Sigmoid colon (tissue), 7 donors: ENCODE results near the gene GABRB1. TPM values are rescaled to one million over a fixed set of nuclear protein-coding genes. Genes with fewer than 3 reads are reported as not detected.

Experiments used
- DNase-seq: peaks from one replicate; pipeline ENCODE4 v3.0.0-alpha.2; 2019
- H3K27ac ChIP-seq, 4 donors: fragments of 200-600 bp; sonication (generic); one replicate each; pipeline ENCODE4 v1.5.1; 2016 to 2019; ENCODE audit warnings: mild to moderate bottlenecking in 1 of 4
- H3K27me3 ChIP-seq, 3 donors: fragments of 200-600 bp; sonication (generic); one replicate each; pipeline ENCODE4 v1.5.1; 2019; ENCODE audit warnings: mild to moderate bottlenecking in 1 of 3
- H3K36me3 ChIP-seq, 4 donors: fragments of 200-600 bp; sonication (generic); one replicate each; pipeline ENCODE4 v1.5.1; 2016 to 2019
- H3K4me1 ChIP-seq, 4 donors: fragments of 200-600 bp; sonication (generic); one replicate each; pipeline ENCODE4 v1.5.1; 2017 to 2019
- H3K4me3 ChIP-seq, 4 donors: fragments of 200-600 bp; sonication (generic); one replicate each; pipeline ENCODE4 v1.5.1; 2017 to 2019; ENCODE audit warnings: mild to moderate bottlenecking in 2 of 4, moderate library complexity in 1 of 4
- H3K9me3 ChIP-seq, 4 donors: fragments of 200-600 bp in 3 of 4; sonication (generic) in 3 of 4; one replicate each; pipeline versions ENCODE4 v1.5.1 to v1.6.1; 2013 to 2019
- EP300 ChIP-seq, 4 donors: sonication (generic); formaldehyde crosslinking; IDR thresholded peaks; one replicate each; pipeline ENCODE4 v1.6.1; 2017; ENCODE audit warnings: antibody characterized with exemption in 4 of 4
- POLR2A ChIP-seq, 2 donors: fragments of 450-650 bp; IDR thresholded peaks; one replicate each; pipeline ENCODE4 v1.6.1; 2016; ENCODE audit warnings: antibody characterized with exemption in 2 of 2, mild to moderate bottlenecking in 2 of 2, moderate library complexity in 2 of 2
- POLR2AphosphoS5 ChIP-seq, 4 donors: sonication (generic); formaldehyde crosslinking; IDR thresholded peaks; one replicate each; pipeline ENCODE4 v1.6.1; 2017; ENCODE audit warnings: antibody characterized with exemption in 4 of 4
- WGBS, 2 donors: extraction: QIAGEN DNeasy Blood & Tissue Kit; methylation state at CpG; one replicate each; pipeline ENCODE4 v1.1.7; 2013; 5-methylcytosine and 5-hydroxymethylcytosine counted together
- intact Hi-C: fragments of 100-400 bp; cut with DNase I; formaldehyde crosslinking; loops from one replicate; pipeline ENCODE4 v1.15.1; 2023
- polyA plus RNA-seq, 3 donors: library from polyadenylated mRNA; stranded (reverse); fragments of 200-250 nt; gene quantifications; one replicate each; pipeline ENCODE4 v1.2.3, GENCODE V29; 2013
- total RNA-seq, 4 donors: library from RNA; depleted of rRNA; stranded (reverse); fragments of >200 nt; gene quantifications; one replicate each; pipeline ENCODE4 v1.1.0, GENCODE V29; 2016
- TF ChIP-seq, protein P1 (sequence below), 4 experiments: fragments of 450-650 bp in 3 of 4; fragments of 200-600 bp in 1 of 4; IDR thresholded peaks; one replicate each; pipeline ENCODE4 v1.5.1; 2016 to 2019; ENCODE audit warnings: antibody characterized with exemption in 4 of 4, mild to moderate bottlenecking in 3 of 4, moderate library complexity in 2 of 4
- donor health status: healthy with polysubstance abuse.
- donor health status: Bipolar disorder and iron deficiency.
- donor health status: healthy.

The GABRB1 gene
- total and polyA plus RNA-seq, 7 donors, result 0.22 to 1.7 (median 0.49) TPM; not detected in 2

DNA sequence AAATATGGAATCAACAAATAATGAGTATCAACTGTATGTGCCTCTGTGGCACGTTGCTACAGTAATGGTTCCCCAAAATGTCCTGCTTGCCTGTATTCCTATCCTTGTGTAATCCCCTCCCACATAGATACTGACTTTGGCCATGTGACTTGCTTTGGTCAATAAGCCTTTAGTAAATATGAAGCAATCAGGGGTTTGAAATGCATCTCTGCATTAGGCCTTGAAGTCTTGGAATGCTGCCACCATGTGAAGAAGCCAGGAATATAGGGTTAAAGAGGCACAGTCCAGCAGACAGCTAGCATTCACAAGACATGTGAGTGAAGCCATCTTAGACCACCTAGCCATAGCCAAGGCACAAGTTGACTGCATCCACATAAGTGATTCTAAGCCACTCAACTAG lies 190.9 kb downstream of the GABRB1 start:
- no peak overlapping the region for H3K27ac ChIP-seq
- intact Hi-C loops, result no loop called here
- no peak for DNase-seq
- no peaks in the 10 kb centered on the region for H3K36me3 ChIP-seq
- 83 to 89% methylated on average over 1 of the region's 1 CpG for WGBS, 2 donors
- no peaks in the 10 kb centered on the region for H3K27me3 ChIP-seq
- no peaks in the 10 kb centered on the region for H3K9me3 ChIP-seq
- no peak overlapping the region for H3K4me3 ChIP-seq
- no peaks in the 10 kb centered on the region for H3K4me1 ChIP-seq
- TF ChIP-seq, protein P1, sequence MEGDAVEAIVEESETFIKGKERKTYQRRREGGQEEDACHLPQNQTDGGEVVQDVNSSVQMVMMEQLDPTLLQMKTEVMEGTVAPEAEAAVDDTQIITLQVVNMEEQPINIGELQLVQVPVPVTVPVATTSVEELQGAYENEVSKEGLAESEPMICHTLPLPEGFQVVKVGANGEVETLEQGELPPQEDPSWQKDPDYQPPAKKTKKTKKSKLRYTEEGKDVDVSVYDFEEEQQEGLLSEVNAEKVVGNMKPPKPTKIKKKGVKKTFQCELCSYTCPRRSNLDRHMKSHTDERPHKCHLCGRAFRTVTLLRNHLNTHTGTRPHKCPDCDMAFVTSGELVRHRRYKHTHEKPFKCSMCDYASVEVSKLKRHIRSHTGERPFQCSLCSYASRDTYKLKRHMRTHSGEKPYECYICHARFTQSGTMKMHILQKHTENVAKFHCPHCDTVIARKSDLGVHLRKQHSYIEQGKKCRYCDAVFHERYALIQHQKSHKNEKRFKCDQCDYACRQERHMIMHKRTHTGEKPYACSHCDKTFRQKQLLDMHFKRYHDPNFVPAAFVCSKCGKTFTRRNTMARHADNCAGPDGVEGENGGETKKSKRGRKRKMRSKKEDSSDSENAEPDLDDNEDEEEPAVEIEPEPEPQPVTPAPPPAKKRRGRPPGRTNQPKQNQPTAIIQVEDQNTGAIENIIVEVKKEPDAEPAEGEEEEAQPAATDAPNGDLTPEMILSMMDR (IDR thresholded peaks at IDR 0.05), result no peak
- no peak for TF ChIP-seq POLR2AphosphoS5 (IDR thresholded peaks at IDR 0.05)
- TF ChIP-seq EP300 (IDR thresholded peaks at IDR 0.05), result no peak
- no peak for TF ChIP-seq POLR2A (IDR thresholded peaks at IDR 0.05)

DNA sequence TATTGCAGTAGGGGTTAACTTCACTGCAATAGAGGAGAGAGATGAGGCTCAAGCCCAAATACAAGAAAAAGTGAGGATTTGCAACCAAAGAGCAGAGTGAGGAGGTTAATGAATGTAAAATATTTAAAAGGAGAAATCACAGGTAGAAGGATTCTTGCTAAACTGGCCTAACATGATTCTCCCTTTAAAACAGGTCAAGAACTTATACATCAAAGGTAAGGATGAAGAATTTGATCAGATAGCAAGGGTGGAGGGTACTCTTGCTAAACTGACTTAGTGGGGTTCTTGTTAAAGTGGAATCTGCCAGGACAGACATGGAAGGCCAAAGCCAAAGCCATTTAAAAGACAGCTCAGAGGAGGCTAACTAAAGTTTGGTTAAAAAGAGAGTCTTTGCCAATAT lies 193.0 kb downstream of the GABRB1 start:
- H3K36me3 ChIP-seq, result no peaks in the 10 kb centered on the region
- intact Hi-C loops, result no loop called here
- no peak for DNase-seq
- TF ChIP-seq, protein P1 (IDR thresholded peaks at IDR 0.05), result no peak
- no peak for TF ChIP-seq POLR2AphosphoS5 (IDR thresholded peaks at IDR 0.05)
- no peak for TF ChIP-seq POLR2A (IDR thresholded peaks at IDR 0.05)
- TF ChIP-seq EP300 (IDR thresholded peaks at IDR 0.05), result no peak
- no peak overlapping the region for H3K4me3 ChIP-seq
- H3K27ac ChIP-seq, result no peak overlapping the region
- H3K4me1 ChIP-seq, result no peaks in the 10 kb centered on the region
- H3K27me3 ChIP-seq, result no peaks in the 10 kb centered on the region
- H3K9me3 ChIP-seq, result no peaks in the 10 kb centered on the region

DNA sequence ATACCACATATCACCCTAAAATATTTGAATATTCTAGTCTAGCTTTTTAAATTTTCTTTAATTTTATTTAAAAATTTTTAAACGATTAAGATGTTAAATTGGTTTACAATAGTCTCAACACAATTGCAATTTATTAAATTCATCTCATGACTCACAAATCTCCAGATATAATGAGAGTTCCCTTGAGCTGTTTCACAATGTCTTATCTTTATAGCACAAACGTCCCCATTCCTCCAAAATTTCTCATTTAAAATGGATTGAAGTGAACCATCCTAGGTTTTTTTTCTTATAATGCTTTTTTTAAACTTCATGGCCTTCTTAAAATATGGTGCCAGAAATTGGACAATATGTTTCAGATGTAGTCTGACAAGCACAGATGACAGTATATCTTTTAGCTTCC lies 204.4 kb downstream of the GABRB1 start:
- intact Hi-C loops, result no loop called here
- Histone ChIP-seq H3K4me3 (no peak overlapping the region), H3K4me1 (no peaks in the 10 kb centered on the region), H3K27ac (no peak overlapping the region), H3K27me3 (no peaks in the 10 kb centered on the region), H3K9me3 (no peaks in the 10 kb centered on the region), H3K36me3 (no peaks in the 10 kb centered on the region)
- TF ChIP-seq, protein P1 (IDR thresholded peaks at IDR 0.05), result no peak
- TF ChIP-seq EP300 (IDR thresholded peaks at IDR 0.05), result no peak
- no peak for TF ChIP-seq POLR2AphosphoS5 (IDR thresholded peaks at IDR 0.05)
- TF ChIP-seq POLR2A (IDR thresholded peaks at IDR 0.05), result no peak
- WGBS, 2 donors, result 42 to 60% methylated on average over 2 of the region's 2 CpGs
- DNase-seq, result no peak

DNA sequence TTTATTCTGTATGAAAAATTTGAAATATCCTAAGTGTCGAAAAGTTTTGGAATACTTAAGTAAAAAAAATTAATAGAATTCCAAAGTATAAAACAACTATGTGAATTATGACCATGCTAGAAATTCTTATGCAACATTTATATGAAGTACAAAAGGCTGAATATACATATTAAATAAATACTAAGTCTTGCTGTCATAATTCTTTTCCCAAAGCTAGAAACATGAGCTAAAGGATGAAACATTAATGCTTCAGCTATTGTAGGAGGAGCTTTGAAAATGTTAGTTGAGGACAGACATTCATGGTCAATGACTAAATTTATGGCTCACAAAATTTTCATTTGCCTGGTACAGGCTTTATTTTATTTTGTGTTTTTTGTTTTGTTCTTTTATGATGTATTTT lies 207.3 kb downstream of the GABRB1 start:
- DNase-seq, result no peak
- Histone ChIP-seq H3K27me3 (no peaks in the 10 kb centered on the region), H3K4me3 (no peak overlapping the region), H3K36me3 (no peaks in the 10 kb centered on the region), H3K9me3 (no peaks in the 10 kb centered on the region), H3K4me1 (no peaks in the 10 kb centered on the region), H3K27ac (no peak overlapping the region)
- WGBS, 2 donors, result 54 to 73% methylated on average over 1 of the region's 1 CpG
- intact Hi-C loops, result no loop called here
- TF ChIP-seq POLR2AphosphoS5 (IDR thresholded peaks at IDR 0.05) (no peak), EP300 (IDR thresholded peaks at IDR 0.05) (no peak), POLR2A (IDR thresholded peaks at IDR 0.05) (no peak)
- TF ChIP-seq, protein P1 (IDR thresholded peaks at IDR 0.05), result no peak

DNA sequence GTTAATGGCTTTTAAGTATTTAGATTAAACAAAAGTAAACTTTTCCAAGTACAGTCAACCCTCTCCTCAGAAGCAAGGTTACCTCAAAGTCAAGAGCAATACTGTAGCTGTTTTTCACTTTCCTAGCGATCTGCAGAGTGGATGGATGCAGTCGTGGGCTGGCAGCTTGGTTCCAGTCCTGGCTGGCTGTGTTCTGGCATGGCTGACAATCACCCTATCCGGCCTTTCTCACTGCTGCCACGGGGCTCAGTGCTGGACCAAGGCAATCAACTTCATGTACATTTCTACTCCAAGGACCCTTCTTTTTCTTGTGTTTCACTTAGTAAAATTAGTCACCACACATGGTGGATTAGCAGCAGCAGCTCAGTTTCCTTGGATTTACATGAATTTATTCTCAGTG lies 208.3 kb downstream of the GABRB1 start:
- intact Hi-C loops, result no loop called here
- no peak overlapping the region for H3K27ac ChIP-seq
- no peak overlapping the region for H3K4me3 ChIP-seq
- 65 to 76% methylated on average over 4 of the region's 4 CpGs for WGBS, 2 donors
- TF ChIP-seq, protein P1 (IDR thresholded peaks at IDR 0.05), result no peak
- no peak for TF ChIP-seq POLR2A (IDR thresholded peaks at IDR 0.05)
- TF ChIP-seq POLR2AphosphoS5 (IDR thresholded peaks at IDR 0.05), result no peak
- TF ChIP-seq EP300 (IDR thresholded peaks at IDR 0.05), result no peak
- no peaks in the 10 kb centered on the region for H3K4me1 ChIP-seq
- H3K9me3 ChIP-seq, result no peaks in the 10 kb centered on the region
- H3K36me3 ChIP-seq, result no peaks in the 10 kb centered on the region
- peak; percentile 54 for DNase-seq
- no peaks in the 10 kb centered on the region for H3K27me3 ChIP-seq
